KMS-11 (cell line): ENCODE results near the gene HMX2.

Experiments used
- H2AFZ ChIP-seq: fragments of 200-600 bp; sonication (generic); 2 replicates; pipeline ENCODE4 v1.6.1; 2016; ENCODE audit warnings: antibody characterized with exemption, mixed run types, low read depth
- H3K27ac ChIP-seq: fragments of 200-600 bp; sonication (generic); 2 replicates; pipeline ENCODE4 v1.6.1; 2016; ENCODE audit warnings: mild to moderate bottlenecking, mixed run types
- H3K27me3 ChIP-seq: fragments of 200-600 bp; sonication (generic); 2 replicates; pipeline ENCODE4 v1.6.1; 2017; ENCODE audit warnings: mild to moderate bottlenecking, low read depth, mixed run types, moderate library complexity; ENCODE audit not compliant: insufficient read depth
- H3K36me3 ChIP-seq: fragments of 200-600 bp; sonication (generic); 2 replicates; pipeline ENCODE4 v1.6.1; 2017; ENCODE audit warnings: mild to moderate bottlenecking, mixed run types; ENCODE audit not compliant: insufficient read depth
- H3K4me1 ChIP-seq: fragments of 200-600 bp; sonication (generic); 2 replicates; pipeline ENCODE4 v1.6.1; 2016; ENCODE audit warnings: mild to moderate bottlenecking, low read depth, mixed run types; ENCODE audit not compliant: poor library complexity, severe bottlenecking
- H3K4me2 ChIP-seq: fragments of 200-600 bp; sonication (generic); 2 replicates; pipeline ENCODE4 v1.7.0; 2016; ENCODE audit warnings: mild to moderate bottlenecking, mixed run types
- H3K4me3 ChIP-seq: fragments of 200-600 bp; sonication (generic); IDR thresholded peaks from 2 replicates; pipeline ENCODE4 v1.6.1; 2017; ENCODE audit warnings: low read depth, low read length, mixed read lengths; ENCODE audit not compliant: insufficient read depth
- H3K79me2 ChIP-seq: fragments of 200-600 bp; sonication (generic); 2 replicates; pipeline ENCODE4 v1.6.1; 2016; ENCODE audit warnings: low read depth, mixed run types; ENCODE audit not compliant: insufficient read depth
- H3K9ac ChIP-seq: fragments of 200-600 bp; sonication (generic); 2 replicates; pipeline ENCODE4 v1.6.1; 2016; ENCODE audit warnings: mild to moderate bottlenecking, mixed run types
- H4K20me1 ChIP-seq: fragments of 200-600 bp; sonication (generic); 2 replicates; pipeline ENCODE4 v1.6.1; 2016; ENCODE audit warnings: mild to moderate bottlenecking, mixed run types; ENCODE audit not compliant: insufficient read depth
- CTCF ChIP-seq: fragments of 200-600 bp; sonication (generic); conservative IDR thresholded peaks from 2 replicates; pipeline ENCODE4 v1.6.1; 2017; ENCODE audit warnings: low read depth, mild to moderate bottlenecking, antibody characterized with exemption, low read length, moderate library complexity, mixed read lengths

HMX2 gene

GRCh38 chr10:123103944-123104343 lies 44.0 kb upstream of the HMX2 start:
- Histone ChIP-seq H4K20me1 (no peaks in the 10 kb centered on the region), H3K4me2 (no peak overlapping the region), H2AFZ (no peak overlapping the region), H3K27ac (no peak overlapping the region), H3K36me3 (no peaks in the 10 kb centered on the region), H3K27me3 (no peaks in the 10 kb centered on the region), H3K79me2 (no peaks in the 10 kb centered on the region), H3K4me1 (no peaks in the 10 kb centered on the region), H3K4me3 (no peak overlapping the region), H3K9ac (no peak overlapping the region)
- TF ChIP-seq CTCF, result no peak

- no peaks in the 10 kb centered on the region for H3K36me3 ChIP-seq
- no peaks in the 10 kb centered on the region for H3K79me2 ChIP-seq
- no peak overlapping the region for H3K4me3 ChIP-seq
- no peak overlapping the region for H3K9ac ChIP-seq
- H2AFZ ChIP-seq, result no peak overlapping the region
- no peaks in the 10 kb centered on the region for H4K20me1 ChIP-seq
- TF ChIP-seq CTCF, result no peak
- no peaks in the 10 kb centered on the region for H3K27me3 ChIP-seq
- no peak overlapping the region for H3K27ac ChIP-seq
- no peaks in the 10 kb centered on the region for H3K4me1 ChIP-seq
- H3K4me2 ChIP-seq, result no peak overlapping the region
Measured at GRCh38 chr10:123109466-123109865, 38.5 kb upstream of the HMX2 start.

GRCh38 chr10:123117644-123118417 lies 30.1 kb upstream of the HMX2 start:
- Histone ChIP-seq H3K79me2 (no peaks in the 10 kb centered on the region), H3K4me2 (no peak overlapping the region), H3K4me3 (no peak overlapping the region), H3K4me1 (no peaks in the 10 kb centered on the region), H2AFZ (no peak overlapping the region), H3K27ac (no peak overlapping the region), H3K27me3 (no peaks in the 10 kb centered on the region), H3K9ac (no peak overlapping the region), H4K20me1 (no peaks in the 10 kb centered on the region), H3K36me3 (no peaks in the 10 kb centered on the region)
- no peak for TF ChIP-seq CTCF

- no peak for TF ChIP-seq CTCF
- Histone ChIP-seq H3K4me1 (no peaks in the 10 kb centered on the region), H3K4me2 (no peak overlapping the region), H3K4me3 (no peak overlapping the region), H3K36me3 (no peaks in the 10 kb centered on the region), H2AFZ (no peak overlapping the region), H3K27ac (no peak overlapping the region), H3K27me3 (no peaks in the 10 kb centered on the region), H3K79me2 (no peaks in the 10 kb centered on the region), H4K20me1 (no peaks in the 10 kb centered on the region), H3K9ac (no peak overlapping the region)
Measured at GRCh38 chr10:123119081-123119480, 28.9 kb upstream of the HMX2 start.
